Epithelial cell of prostate (primary cell): Measurements from ENCODE around the gene HS6ST3.
A peak's percentile ranks its signal among the peaks of the same experiment; 100 is the strongest.
"Not testable (repeated sequence)": the region's sequence is repeated elsewhere in the genome, so short reads cannot be mapped to it uniquely, and the experiment has no call there.

Experiments
- DNase-seq: peaks from one replicate; pipeline ENCODE4 v3.0.0-alpha.2; 2011; ENCODE audit warnings: low read depth, low spot score
- H3K27ac ChIP-seq: fragments of 450-650 bp; 2 replicates; pipeline ENCODE4 v1.5.1; 2017; ENCODE audit warnings: mild to moderate bottlenecking

HS6ST3 gene

DNA sequence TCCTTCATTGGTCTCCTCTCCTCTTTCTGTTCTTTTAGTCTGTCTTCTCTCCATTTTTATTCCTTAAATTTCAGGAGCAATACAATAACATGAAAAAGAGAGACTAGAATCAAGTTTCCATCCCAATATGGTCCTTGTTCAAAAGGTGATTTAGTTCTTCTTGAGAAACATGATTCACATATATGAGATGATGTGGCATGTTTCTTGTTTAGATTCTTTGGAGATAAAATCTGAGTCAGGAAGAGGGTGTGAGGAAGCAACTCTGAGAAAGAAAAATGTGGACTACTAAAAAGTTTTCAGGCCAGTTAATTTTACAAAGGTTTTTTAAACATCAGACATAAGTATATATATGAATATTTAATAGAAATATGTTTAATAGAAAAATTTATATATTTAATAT is 673.0 kb downstream of the HS6ST3 start:
- peak overlapping the region; percentile 21 for H3K27ac ChIP-seq
- DNase-seq: peak; percentile 14

DNA sequence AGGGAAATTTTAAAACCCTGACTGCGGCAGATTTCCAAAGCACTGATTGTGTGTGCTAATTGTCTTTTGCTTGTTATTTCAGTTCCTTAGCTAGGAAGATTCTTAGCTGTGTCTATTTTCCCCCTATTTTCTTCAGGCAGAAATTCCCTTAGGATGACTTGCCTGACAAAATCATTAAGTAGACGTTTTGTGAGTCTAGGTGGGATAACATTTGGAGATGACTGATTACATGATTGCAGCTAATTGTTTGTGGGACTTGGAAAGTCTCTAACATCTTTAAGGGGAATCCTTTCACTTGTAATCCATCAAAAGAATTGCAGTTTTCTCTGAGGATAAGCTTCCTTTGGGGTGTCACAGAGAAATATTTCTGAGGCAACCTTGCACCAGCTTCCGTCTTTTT is 676.4 kb downstream of the HS6ST3 start:
- H3K27ac ChIP-seq: no peak overlapping the region
- DNase-seq: no peak

DNA sequence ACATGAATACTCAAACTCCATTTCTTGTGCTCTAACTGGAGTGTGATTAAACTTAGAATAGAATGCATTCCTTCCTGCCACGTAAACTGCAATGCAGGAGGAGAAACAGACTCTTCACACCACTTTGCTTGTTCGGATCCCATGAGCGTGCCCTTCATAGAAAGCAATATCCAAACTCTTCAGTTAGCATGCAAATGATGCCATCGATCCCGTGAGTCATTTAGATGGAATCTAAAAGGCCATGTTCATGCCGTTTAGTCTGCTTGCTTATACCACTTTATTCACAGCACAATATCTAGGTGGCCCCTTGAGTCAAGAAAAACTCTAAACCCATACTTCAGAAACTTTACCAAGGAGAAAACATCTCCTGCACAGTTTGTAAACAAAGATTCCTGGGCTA is 678.6 kb downstream of the HS6ST3 start:
- no peak overlapping the region for H3K27ac ChIP-seq
- no peak for DNase-seq

DNA sequence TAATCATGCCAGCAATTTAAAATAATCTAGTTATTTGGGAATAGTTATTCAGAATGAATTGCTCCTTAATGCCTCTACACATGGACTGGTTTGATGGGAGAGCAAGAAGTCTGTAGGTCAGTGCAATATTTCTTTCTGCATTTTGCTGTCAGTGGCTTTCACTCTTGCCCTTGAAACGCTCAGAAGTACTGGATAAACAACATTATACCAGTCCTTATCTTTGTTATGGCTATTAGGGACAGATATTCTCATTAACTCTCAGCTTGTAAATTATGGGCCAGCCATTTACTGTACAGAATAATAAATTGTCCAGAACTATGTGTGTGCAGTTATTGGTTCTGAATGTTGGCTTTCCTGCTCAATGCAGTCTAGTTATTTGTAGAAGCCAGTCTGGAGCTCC is 680.0 kb downstream of the HS6ST3 start:
- no peak for DNase-seq
- no peak overlapping the region for H3K27ac ChIP-seq

DNA sequence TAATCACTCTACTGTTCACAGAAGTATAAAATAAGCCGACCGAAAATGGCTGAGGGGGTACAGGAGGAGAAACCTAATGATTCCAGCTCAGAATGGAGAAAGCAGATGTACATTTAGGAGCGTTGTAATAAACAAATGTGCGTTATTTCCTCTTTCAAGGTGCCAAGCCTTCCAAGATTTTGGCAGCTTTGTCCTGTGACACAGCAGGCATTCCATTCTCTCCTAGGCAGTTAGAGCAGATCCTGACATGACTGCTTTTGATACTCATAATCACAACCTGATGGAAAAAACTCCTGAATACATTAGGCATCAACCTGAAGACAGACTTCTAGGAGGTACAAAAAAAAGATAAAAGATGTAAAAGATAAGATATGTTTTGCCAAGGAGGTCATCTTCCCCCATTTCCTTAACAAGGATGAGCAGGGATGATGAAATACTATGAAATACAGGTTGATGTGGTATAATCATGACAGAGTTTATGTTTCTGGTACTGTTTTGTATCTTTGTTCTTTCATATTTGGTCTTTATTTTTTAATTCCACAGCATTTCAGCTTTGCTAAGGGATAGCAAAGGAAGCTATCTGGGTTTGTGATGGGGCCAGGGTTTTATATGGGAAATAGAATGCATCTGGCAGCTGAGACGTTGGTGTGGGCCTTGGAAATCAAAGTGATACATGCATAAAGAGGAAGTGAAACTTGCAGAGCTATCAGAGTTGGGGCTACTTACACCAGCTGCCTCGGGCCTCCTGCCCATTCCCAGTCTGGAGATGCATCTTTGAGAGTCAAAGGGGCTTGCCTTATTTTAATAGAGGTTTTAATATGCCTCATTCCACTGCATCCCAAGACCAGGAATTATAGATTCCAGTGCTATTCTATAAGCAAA is 681.8 kb downstream of the HS6ST3 start:
- peak; percentile 10 for DNase-seq
- peak overlapping the region; percentile 92 for H3K27ac ChIP-seq

DNA sequence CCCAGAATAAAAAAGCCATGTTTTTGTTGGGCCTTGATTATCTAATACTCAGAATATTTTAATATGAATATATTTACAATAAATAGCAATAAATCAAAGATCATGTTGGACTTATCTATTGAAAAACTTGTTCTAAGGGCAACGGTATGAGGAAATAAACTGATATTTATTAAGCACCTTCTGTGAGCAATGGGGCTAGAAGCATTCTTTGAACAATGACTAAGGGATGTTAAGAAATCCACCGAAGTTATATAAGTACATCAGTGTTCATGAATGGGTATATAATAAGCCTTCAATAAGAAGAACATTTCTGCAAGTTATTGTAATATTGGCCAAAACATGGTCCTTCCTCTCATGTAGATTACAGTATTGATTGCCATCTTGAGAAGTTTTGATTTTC is 682.5 kb downstream of the HS6ST3 start:
- H3K27ac ChIP-seq: peak overlapping the region; percentile 92
- DNase-seq: peak; percentile 67

DNA sequence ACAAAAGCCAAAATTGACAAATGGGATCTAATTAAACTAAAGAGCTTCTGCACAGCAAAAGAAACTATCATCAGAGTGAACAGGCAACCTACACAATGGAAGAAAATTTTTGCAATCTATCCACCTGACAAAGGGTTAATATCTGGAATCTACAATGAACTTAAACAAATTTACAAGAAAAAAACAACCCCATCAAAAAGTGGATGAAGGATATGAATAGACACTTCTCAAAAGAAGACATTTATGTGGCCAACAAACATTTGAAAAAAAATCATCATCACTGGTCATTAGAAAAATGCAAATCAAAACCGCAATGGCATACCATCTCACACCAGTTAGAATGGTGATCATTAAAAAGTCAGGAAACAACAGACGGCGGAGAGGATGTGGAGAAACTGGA is 688.4 kb downstream of the HS6ST3 start:
- not testable (repeated sequence) for H3K27ac ChIP-seq

DNA sequence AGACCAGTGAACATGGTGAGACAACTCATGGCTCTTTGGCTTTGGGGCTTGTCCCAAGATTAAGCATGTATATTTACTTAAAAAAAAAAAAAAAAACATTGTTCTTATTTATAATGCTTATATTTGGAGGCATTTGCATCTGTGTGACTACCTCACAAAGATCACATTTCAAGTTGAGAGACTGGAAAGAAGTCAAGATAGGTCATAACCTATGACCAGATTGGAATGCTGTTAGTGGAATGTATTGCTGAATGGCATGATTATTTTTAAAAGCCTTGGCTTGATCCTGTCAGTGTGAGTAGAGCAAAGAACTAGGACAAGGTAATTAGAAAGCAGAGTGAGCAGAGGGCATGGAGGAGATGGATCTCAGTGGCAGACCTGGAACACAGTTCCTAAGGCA is 689.8 kb downstream of the HS6ST3 start:
- DNase-seq: no peak

More for the DNA sequence above, 688.4 kb downstream of the HS6ST3 start:
- not testable (repeated sequence) for DNase-seq

DNA sequence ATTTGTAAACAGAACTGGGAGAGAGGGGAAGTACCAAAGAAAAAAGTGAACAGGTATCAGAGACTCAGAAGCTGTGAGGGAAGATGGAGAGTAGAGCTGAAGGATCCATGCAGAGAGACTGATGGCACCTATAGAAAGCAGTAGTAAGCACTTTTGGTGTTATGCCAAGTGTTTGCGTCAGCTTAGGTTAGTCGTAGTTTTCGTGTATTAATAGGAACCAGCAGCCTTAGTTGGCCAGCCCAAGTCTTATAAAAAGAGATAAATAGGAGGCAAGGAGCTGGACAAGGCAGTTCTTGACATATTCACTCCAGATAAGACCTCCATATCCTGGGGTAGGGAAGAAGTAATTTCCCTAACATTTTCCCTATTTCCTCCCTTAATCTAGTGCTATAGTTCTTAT is 690.2 kb downstream of the HS6ST3 start:
- H3K27ac ChIP-seq: no peak overlapping the region
- no peak for DNase-seq

More for the DNA sequence above, 689.8 kb downstream of the HS6ST3 start:
- no peak overlapping the region for H3K27ac ChIP-seq

DNA sequence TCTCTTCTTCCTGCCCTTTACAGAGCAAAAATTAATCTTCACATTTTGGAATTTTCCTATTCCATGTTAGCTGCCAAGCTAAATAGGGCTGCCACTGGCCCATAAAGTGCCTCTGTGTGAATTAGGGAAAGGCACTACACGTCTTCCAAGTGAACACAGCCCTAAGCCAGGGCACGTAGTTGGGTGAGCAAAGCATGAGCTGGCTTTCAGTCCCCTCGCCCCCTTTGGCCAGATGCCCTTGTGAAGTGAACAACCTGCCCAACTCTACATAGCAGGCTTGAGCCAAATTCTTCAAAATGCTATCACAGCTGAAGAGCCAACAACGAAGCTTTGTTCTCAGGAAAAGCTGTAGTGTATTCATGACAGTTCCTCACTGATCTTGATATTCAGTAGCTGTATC is 691.2 kb downstream of the HS6ST3 start:
- peak; percentile 12 for DNase-seq
- H3K27ac ChIP-seq: peak overlapping the region; percentile 17

DNA sequence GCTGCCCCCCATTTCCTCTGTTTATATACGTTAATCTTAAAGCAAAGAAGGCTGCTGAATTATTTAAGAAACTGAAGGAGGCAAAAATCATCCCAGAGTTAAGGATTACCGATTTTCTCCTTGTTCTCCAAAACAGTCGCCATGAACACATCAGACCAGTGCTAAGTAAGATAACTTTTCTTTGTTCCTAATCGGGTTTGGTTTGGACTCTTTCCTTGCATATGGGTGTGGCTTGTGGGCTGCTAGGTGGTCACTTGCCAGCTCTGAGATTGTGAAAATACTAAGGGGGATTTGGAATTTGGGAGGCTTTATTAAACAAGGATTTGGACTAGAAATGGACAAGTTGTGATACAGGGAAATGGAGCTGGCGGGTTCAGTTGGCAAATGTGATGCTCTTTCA is 692.3 kb downstream of the HS6ST3 start:
- no peak for DNase-seq
- no peak overlapping the region for H3K27ac ChIP-seq

DNA sequence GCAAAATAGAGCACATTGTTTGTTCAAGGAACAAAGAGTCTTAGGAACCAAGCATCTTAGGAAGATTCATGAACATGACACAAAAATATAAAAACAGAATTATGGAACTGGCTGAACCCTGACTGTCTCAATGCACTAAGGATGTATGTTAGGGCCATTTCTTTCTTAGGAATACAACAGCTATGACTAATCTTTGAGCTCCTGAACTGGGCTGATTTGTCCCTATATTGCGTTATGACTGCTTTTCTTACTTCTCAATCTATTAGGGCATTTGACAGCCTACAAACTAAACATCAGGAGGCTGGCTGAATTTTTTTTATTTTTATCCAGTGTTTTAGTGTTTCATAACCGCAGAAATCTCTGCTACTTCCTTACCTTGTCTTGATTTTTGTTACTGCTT is 693.1 kb downstream of the HS6ST3 start:
- H3K27ac ChIP-seq: no peak overlapping the region
- DNase-seq: no peak

DNA sequence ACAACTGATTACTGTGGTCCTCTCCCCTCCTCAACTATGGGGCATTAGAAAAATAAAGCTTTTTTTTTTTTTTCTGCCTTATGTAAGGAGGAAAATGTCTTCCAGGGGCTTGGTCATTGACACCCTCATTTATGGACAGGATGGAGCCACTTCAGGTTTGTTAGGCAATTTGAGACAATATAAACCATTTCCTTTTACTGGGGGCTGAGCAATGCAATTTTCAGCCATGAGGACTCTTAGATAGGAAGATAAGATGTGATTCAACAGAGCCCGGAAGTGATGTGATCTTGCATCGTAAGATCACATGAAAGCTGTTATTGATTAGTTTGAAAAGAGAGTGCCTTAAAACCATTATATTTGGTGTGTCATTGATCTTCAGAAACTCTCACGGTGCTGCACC is 693.6 kb downstream of the HS6ST3 start:
- H3K27ac ChIP-seq: no peak overlapping the region
- DNase-seq: no peak

DNA sequence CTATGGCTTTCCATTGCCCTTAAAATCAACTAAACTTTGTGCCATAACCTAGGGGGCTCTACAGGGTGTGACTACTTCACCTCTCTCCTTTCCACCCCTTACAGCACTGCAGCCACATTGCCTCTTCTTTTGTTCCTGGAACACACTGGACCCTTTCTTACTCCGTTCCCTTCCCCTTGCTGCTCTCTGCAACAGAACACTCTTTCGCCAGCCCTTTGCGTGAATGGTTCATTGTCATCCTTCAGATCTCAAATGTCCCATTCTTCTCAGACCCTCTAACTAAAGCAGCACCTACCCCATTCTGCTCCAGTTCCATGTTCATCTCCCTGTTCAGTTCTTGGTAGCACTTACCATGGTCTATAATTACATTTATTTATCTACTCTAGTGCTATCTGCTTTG is 696.1 kb downstream of the HS6ST3 start:
- H3K27ac ChIP-seq: no peak overlapping the region
- no peak for DNase-seq

DNA sequence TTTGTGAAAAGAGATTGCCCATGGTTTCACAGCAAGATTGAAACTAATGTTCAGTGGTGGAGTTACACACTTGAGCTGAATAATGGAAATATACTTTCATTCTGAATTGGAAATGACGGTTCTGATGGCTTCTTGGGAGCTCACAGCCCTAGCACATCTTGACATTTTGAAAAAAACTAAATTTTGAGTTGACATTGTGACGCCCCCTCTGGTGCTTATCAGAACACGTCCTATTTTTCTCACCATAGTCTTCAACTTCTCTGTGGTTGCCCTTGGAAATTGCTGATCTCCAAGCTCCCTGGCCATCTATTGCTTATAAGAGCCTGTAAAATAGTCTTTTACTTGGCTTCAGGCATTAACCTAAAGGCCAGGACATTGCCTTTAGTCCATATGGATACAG is 702.3 kb downstream of the HS6ST3 start:
- DNase-seq: no peak

DNA sequence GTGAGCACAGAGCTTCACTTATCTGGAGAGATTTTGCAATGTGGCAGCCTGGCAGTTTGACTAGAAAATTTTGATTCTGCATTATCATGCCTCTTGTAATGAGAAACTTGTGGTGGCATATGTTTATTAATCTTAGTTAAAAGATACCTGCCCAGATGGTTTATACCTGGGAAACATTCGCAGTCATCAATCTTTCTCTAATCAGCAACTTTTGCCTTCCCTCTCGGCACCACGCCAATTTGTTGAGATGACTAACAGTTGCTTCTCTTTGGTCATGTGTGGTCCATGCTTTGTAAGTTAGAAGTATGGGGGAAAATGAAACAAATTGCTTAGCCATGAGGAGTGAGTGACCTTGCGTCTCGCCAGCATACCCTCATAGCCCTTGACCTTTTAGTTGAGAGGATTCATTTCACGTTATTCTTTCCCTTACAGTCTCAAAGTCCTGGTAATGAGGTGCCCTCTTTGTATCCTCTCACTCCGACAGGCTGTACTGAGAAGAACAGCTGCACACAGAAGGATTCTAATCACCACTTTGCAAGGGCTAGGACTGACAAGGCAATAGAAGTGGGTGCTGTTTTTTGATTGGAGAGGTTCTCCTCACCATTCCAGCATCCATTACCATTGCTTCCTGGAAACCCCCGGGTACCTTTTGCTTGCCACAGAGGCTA is 703.0 kb downstream of the HS6ST3 start:
- H3K27ac ChIP-seq: no peak overlapping the region
- DNase-seq: no peak

More for the DNA sequence above, 702.3 kb downstream of the HS6ST3 start:
- H3K27ac ChIP-seq: no peak overlapping the region

DNA sequence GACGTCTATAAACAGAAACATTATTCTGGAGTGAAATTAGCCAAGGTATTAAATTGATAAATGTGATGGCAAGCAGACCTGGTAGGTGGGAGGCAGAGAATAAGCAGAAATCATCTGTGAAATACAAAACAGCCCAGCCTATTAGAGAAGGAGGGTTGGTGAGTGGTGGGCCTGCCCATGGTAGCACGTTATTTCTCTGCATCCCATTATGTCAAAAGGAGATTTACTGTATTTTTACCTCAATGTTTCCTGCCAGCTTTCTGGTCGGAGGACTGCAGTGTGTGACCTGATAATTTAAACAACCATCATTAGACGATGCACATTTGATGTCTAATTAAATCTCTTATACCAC is 703.5 kb downstream of the HS6ST3 start:
- H3K27ac ChIP-seq: no peak overlapping the region
- DNase-seq: no peak

DNA sequence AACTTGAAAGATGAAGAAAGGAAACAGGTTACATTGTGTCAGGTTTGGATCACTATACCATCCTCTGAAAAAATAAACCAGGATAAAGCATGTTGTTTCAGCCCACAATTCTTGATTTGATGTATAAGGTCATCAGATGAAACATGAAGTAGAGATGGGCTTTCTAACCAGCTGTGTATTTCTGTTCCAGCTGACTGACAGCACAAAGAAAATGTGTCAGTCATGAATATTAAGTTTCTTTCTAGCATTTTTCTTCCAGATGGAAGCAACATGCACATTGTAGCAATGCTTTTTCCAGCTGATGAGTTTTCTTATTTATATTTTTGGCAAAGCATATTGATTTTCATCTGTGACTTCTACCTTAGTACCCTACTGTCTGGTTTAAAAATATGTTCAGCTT is 704.8 kb downstream of the HS6ST3 start:
- no peak for DNase-seq
- no peak overlapping the region for H3K27ac ChIP-seq

DNA sequence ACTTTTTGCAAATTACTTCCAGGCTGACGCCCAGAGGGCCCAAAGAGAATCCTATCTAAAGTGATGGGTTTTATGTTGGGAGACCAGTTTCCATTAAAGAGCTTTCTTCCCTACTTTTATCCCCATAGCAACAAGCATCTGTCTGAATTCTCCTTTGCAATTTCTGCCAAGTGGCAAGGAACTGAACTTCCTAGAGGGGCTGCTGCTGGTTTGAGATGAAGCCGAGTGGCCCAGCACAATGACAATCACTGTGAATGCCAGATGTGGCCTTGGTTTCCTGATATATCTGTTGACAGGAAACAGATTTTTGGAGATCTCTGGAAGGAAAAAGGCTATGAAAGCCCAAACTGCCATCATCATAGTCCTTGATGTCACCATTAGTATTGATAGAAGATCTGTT is 705.8 kb downstream of the HS6ST3 start:
- DNase-seq: no peak
- H3K27ac ChIP-seq: no peak overlapping the region

DNA sequence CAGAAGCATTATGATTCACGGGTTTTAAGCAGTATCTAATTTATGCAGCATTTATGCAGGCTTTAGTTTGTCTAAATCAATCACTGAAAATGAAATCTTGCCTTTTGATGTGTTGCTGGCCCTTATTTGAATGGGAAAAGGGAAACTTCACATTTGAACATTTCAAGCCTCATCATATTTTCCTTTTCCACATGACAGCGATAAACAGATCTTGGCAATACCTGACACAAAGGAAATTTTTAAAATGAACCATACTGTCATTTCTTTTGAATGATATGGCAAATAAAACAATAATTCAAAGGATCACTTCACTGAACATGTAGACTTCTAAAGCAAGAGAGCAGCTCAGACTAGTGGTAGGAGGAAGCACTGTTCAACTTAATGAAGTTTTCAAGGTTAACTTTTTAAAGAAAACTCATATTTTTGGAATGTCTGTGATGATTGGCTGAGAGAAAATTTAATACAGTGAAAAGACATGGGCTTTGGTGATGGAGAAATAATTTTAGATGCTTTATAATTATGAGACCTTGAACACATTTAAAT is 706.3 kb downstream of the HS6ST3 start:
- no peak for DNase-seq
- H3K27ac ChIP-seq: no peak overlapping the region

DNA sequence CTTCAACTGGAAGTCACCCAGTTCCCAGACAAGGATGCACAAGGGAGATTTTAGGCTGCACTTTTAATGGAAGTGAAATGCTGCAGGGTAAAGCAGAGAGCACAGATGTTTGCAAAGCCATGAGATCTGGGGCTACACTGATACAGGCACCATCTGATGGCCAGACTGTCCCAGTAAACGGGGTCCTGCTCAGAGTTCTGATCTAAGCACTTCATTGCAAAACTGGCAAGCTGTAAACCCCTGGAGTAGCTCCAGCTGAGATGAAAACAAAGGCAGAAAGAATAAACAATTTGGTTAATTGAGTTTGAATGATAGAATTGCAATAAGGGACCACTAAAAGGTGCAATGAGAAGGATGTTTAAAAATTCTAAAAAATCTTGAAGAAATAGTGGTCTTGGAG is 707.2 kb downstream of the HS6ST3 start:
- no peak for DNase-seq
- H3K27ac ChIP-seq: no peak overlapping the region
